ENCODE measurements around the gene LNPK.

DNA sequence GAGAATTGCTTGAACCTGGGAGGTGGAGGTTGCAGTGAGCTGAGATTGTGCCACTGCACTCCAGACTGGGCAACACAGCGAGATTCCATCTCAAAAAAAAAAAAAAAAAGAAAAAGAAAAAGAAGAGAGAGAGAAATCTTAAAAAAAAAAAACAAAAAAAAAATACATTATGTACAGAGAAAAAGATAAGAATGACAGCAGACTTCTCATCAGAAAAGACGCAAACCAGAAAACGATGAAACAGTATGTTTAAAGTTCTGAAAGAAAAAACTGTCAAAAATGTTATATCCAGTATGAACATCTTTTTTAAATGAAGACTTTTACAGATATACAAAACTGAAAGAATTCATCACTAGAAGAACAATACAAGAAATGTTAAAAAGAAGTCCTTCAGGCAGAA is 60.4 kb downstream of the LNPK start:
- TF ChIP-seq EP300 (IDR thresholded peaks at IDR 0.05; ENCODE audit: low read length) (no peak), CTCF (IDR thresholded peaks at IDR 0.05 in 2 of 3, conservative IDR thresholded peaks at IDR 0.05 in 1 of 3; ENCODE audit: insufficient read depth in 2 of 3, low read depth in 1 of 3, low read length in 3 of 3) (no peak), KAT2B (IDR thresholded peaks at IDR 0.05; ENCODE audit: low read depth, low read length) (no peak), ELF4 (CRISPR knock-in tag; IDR thresholded peaks at IDR 0.05) (no peak), SPI1 (IDR thresholded peaks at IDR 0.05; ENCODE audit: borderline replicate concordance, low read depth, low read length) (no peak), RB1 (IDR thresholded peaks at IDR 0.05; ENCODE audit: low read depth) (no peak), SAFB2 (IDR thresholded peaks at IDR 0.05; ENCODE audit: borderline replicate concordance, low read depth, low read length, severe bottlenecking) (no peak)

All from K562 (cell line).